A172 (cell line): ENCODE results near the gene STAT4. TPM values are rescaled to one million over a fixed set of nuclear protein-coding genes. Genes with fewer than 3 reads are reported as not detected.

ENCODE experiments used
- DNase-seq: peaks from one replicate; pipeline ENCODE4 v3.0.0-alpha.2; 2015; ENCODE audit warnings: low spot score
- total RNA-seq: library from RNA; depleted of rRNA; stranded (reverse); fragments of >200 nt; shearing (Covaris generic); gene quantifications from 2 replicates; pipeline ENCODE4 v1.2.3, GENCODE V29; 2014; rRNA removed

Gene STAT4
- total RNA-seq, result 0.55 and 0.93 TPM in 2 replicates

GRCh38 chr2:191150600-191151330, at the start of gene STAT4:
Gene STAT4 (minus strand): TSS chr2:191150994. CDS start chr2:191148203, 2,791 bp downstream.
- DNase-seq, result no peak

- no peak for DNase-seq
Measured at GRCh38 chr2:191199929-191200512, 49.2 kb upstream of the STAT4 start.

- DNase-seq, result no peak
Measured at GRCh38 chr2:191198271-191198670, 47.5 kb upstream of the STAT4 start.

GRCh38 chr2:191197096-191197495, 46.3 kb upstream of the STAT4 start:
- no peak for DNase-seq

- no peak for DNase-seq
Measured at GRCh38 chr2:191195021-191195420, 44.2 kb upstream of the STAT4 start.

GRCh38 chr2:191190861-191191552, 40.2 kb upstream of the STAT4 start:
- DNase-seq, result no peak

- DNase-seq, result no peak
Measured at GRCh38 chr2:191190435-191190834, 39.6 kb upstream of the STAT4 start.

- DNase-seq, result no peak
Measured at GRCh38 chr2:191189112-191189635, 38.4 kb upstream of the STAT4 start.

- no peak for DNase-seq
Measured at GRCh38 chr2:191188550-191189093, 37.8 kb upstream of the STAT4 start.

GRCh38 chr2:191187105-191187829, 36.5 kb upstream of the STAT4 start:
- DNase-seq, result no peak

- no peak for DNase-seq
Measured at GRCh38 chr2:191184457-191184856, 33.7 kb upstream of the STAT4 start.

GRCh38 chr2:191183516-191183915, 32.7 kb upstream of the STAT4 start:
- no peak for DNase-seq

GRCh38 chr2:191183081-191183480, 32.3 kb upstream of the STAT4 start:
- no peak for DNase-seq

GRCh38 chr2:191180713-191181112, 29.9 kb upstream of the STAT4 start:
- DNase-seq, result no peak

GRCh38 chr2:191180276-191180675, 29.5 kb upstream of the STAT4 start:
- DNase-seq, result no peak

GRCh38 chr2:191178806-191179514, 28.2 kb upstream of the STAT4 start:
- DNase-seq, result no peak

GRCh38 chr2:191177751-191178736, 27.2 kb upstream of the STAT4 start:
- no peak for DNase-seq

- DNase-seq, result no peak
Measured at GRCh38 chr2:191176801-191177438, 26.1 kb upstream of the STAT4 start.

- DNase-seq, result no peak
Measured at GRCh38 chr2:191176305-191176704, 25.5 kb upstream of the STAT4 start.
